ENCODE results near the gene GABRP.
A peak's percentile ranks its signal among the peaks of the same experiment; 100 is the strongest.
"Not testable (repeated sequence)": the region's sequence is repeated elsewhere in the genome, so short reads cannot be mapped to it uniquely, and the experiment has no call there.

Gene GABRP

GRCh38 chr5:170783498-170784247 is at the start of gene GABRP:
GABRP (plus strand) TSS chr5:170783725; CDS start chr5:170788616, 4,891 bp downstream.
- no peak for DNase-seq

GRCh38 chr5:170736966-170737365 is 46.6 kb upstream of the GABRP start:
- no peak for DNase-seq

GRCh38 chr5:170737591-170737990 is 45.9 kb upstream of the GABRP start:
- DNase-seq: no peak

- DNase-seq: no peak
Observed at GRCh38 chr5:170738840-170739239, 44.7 kb upstream of the GABRP start.

GRCh38 chr5:170739446-170739845 is 44.1 kb upstream of the GABRP start:
- no peak for DNase-seq

- DNase-seq: no peak
Observed at GRCh38 chr5:170740551-170741205, 42.8 kb upstream of the GABRP start.

- no peak for DNase-seq
Observed at GRCh38 chr5:170741801-170742200, 41.7 kb upstream of the GABRP start.

- DNase-seq: no peak
Observed at GRCh38 chr5:170743876-170744212, 39.7 kb upstream of the GABRP start.

- no peak for DNase-seq
Observed at GRCh38 chr5:170745481-170746071, 37.9 kb upstream of the GABRP start.

- no peak for DNase-seq
Observed at GRCh38 chr5:170746075-170746960, 37.2 kb upstream of the GABRP start.

GRCh38 chr5:170746961-170747340 is 36.6 kb upstream of the GABRP start:
- no peak for DNase-seq

- DNase-seq: no peak
Observed at GRCh38 chr5:170747357-170747756, 36.2 kb upstream of the GABRP start.

- no peak for DNase-seq
Observed at GRCh38 chr5:170747851-170748250, 35.7 kb upstream of the GABRP start.

- DNase-seq: no peak
Observed at GRCh38 chr5:170748951-170749471, 34.5 kb upstream of the GABRP start.

GRCh38 chr5:170749911-170750431 is 33.6 kb upstream of the GABRP start:
- no peak for DNase-seq

- DNase-seq: no peak
Observed at GRCh38 chr5:170750791-170751190, 32.7 kb upstream of the GABRP start.

GRCh38 chr5:170751631-170752030 is 31.9 kb upstream of the GABRP start:
- peak; percentile 54 for DNase-seq

- DNase-seq: peak; percentile 73
Observed at GRCh38 chr5:170752257-170753215, 31.0 kb upstream of the GABRP start.

- DNase-seq: no peak
Observed at GRCh38 chr5:170753311-170753710, 30.2 kb upstream of the GABRP start.

- DNase-seq: not testable (repeated sequence)
Observed at GRCh38 chr5:170754508-170754907, 29.0 kb upstream of the GABRP start.

- no peak for DNase-seq
Observed at GRCh38 chr5:170755679-170756456, 27.7 kb upstream of the GABRP start.
